ENCODE results near the gene TMBIM4. TPM values are rescaled to one million over a fixed set of nuclear protein-coding genes. Genes with fewer than 3 reads are reported as not detected.

TMBIM4 gene
- total and polyA plus RNA-seq, 10 of the 15 experiments (the other 5 are each of a cell fraction or from before 2014, with no cell fraction given) = 38.8 to 341 (median 82.8) TPM

- no peak for TF ChIP-seq PRDM15 (CRISPR knock-in tag; IDR thresholded peaks at IDR 0.05)
- TF ChIP-seq NFXL1 (IDR thresholded peaks at IDR 0.05; ENCODE audit: borderline replicate concordance) = no peak
- TF ChIP-seq ZBTB33 (IDR thresholded peaks at IDR 0.05) = no peak
- 0 out of 3 replicates have a peak, but pooled peaks of 1 of the 2 experiments have one; percentile 27 for TF ChIP-seq EGR1 (IDR thresholded peaks at IDR 0.05; ENCODE audit: borderline replicate concordance in 1 of 2, low read depth in 2 of 2, low read length in 2 of 2)
- no peak for TF ChIP-seq KDM1A (IDR thresholded peaks at IDR 0.05; ENCODE audit: borderline replicate concordance)
- no peak for TF ChIP-seq RELA (IDR thresholded peaks at IDR 0.05; ENCODE audit: borderline replicate concordance, partially characterized antibody)
- TF ChIP-seq RAD21 (IDR thresholded peaks at IDR 0.05; ENCODE audit: insufficient read depth, low read depth, low read length) = 0 out of 2 replicates have a peak, but pooled peaks have one; percentile 2
Measured at GRCh38 chr12:66103016-66103913, 66.5 kb downstream of the TMBIM4 start (continued).

Data from GM12878 (cell line).